ENCODE data around the gene NFIA.
"Not testable (repeated sequence)": the region's sequence is repeated elsewhere in the genome, so short reads cannot be mapped to it uniquely, and the experiment has no call there.

NFIA gene

DNA sequence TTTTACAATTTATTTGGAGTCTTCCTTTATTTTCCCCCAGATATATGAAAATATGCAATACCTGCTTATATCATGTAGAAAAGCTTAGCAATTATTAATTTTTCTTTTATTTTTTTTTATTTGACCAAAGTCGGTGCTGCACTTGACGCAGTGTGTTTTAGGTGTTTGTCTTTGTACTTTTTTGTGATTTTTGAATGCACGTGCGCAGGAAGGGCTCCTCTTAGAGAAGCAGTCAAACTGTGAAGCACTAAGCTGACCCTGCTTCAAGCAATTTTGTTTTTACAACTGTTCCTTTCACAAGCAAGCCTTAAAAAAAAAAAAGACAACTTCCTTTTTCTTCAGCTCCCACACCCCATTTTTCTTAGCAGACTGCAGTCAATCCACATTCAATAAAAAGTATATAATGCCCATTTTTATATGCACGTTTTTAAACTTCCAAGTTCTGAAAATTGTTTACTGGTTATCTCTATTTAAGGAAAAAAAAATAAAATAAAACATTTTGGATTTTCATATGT lies 375.2 kb downstream of the NFIA start:
- DNase-seq (ENCODE audit: low read depth): no peak

- no peak for DNase-seq (ENCODE audit: low read depth)
Measured at GRCh38 chr1:61459345-61459744, 377.0 kb downstream of the NFIA start.

- DNase-seq (ENCODE audit: low read depth): no peak
Measured at GRCh38 chr1:61460191-61460590, 377.8 kb downstream of the NFIA start.

DNA sequence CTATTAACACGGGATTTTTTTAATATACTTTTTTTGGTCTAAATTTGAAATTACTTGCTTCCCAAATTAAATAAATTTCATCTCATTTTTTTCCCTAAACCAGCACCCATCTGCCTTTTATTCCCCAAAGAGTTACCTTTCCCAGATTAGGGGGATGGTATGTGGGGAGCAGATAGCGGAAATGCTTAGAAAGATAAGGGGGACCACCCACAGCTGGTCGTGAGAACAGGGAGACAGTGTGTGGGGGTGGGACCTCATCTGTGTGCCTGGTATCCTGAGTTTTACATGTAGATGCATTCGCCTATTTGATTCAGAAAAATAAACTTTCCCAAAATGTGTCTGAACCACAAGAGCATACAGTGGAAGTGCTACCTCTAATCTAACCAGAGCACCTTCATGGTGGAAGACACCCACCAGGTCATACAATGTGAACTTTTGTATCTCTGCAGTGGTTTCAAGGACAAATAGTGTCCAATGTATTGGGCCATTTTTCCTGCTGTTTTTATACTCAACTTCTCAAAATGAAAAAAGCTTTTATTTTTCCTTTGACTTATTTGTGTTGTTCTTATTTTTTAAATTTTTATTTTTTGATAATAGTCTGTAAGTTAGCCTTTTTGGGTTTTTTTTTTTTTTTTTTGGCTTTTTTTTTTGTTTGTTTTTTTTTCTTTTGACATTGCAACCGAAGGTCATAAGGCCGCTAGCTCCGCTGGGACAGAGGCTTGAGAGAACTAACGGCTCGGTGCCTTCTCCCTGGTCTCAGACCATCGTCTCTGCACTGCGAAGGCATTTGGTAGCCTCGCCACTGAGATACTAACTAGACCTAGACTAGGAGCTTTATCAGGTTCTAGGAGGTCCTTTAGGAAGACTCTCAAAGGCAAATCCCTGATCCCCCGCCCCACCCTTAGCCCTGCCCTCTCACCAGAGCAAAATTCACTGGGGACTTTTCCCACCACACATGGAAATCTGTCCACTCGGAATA lies 379.3 kb downstream of the NFIA start:
- DNase-seq (ENCODE audit: low read depth): no peak

DNA sequence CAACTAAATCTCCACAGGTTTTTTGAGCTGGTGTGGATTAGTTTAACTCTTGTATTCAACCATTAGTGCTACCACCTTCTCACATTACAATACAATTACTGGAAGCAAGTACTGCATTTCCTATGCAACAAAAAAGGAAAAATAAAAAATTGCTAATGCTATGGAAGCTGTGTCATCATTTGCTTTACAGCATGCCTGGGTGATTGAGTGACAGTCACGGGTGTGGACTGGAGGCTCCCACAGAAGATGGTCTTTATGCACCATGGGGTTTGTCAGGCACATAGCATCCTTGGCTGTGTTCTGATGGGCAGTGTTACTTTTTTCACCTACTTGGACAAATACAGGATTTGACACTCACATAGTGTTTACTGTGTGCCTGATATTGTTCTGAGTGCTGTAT lies 380.3 kb downstream of the NFIA start:
- DNase-seq (ENCODE audit: low read depth): no peak

DNA sequence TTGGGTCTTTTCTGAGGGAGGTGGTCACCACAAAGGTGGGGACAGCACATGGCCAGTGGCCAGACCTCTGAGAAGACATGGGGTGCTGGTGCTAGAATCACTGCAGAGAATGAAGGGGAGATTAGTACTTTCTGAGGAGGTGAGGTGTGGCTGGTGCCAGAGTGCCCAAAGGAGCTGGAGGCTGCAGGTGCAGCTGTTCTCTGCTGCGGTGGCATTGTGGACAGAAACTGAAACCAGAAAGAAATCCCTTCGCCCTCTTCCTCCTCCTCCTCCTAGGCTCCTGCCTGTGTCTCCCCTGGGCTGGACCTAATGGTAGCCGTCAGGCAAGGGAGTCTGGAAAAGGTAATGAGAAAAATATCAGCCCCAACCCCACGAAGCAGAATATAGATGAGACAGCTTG lies 380.9 kb downstream of the NFIA start:
- DNase-seq (ENCODE audit: low read depth): no peak

DNA sequence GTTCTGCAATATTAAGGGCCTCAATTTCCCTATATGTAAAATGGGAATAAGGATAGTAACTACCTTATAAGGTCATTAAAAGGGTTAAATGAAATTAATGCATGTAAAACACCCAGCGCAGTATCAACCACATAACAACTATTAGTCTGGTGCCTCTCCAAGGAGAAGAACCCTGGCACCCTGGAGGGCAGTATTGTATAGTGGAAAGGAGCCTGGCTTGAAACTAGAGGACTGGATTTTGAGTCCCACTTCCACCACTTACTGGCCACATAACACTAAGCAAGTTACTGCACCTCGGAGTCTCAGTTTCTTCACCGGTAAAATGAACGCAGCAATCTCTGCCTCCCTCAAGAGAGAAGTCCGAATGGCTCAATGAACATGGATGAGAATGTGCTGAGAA lies 385.5 kb downstream of the NFIA start:
- DNase-seq (ENCODE audit: low read depth): not testable (repeated sequence)

DNA sequence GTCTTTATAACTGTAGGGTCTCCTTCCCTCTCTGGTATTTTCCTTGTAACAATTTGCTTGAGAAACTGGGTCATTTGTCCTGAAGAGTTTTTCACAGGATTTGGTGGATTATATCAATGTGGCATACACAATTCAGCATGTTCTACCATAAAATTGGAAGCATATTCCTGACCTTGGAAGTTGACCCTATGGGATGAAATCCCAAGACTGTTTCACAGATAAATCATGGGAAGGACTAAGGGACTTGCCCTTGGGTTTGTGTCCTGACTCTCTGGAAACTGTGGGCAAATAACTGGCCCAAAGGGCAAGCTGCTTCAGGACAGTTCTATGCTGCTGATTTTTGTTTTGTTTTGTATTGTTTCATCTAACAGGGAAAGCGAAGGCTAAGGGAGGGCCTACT lies 387.0 kb downstream of the NFIA start:
- no peak for DNase-seq (ENCODE audit: low read depth)

DNA sequence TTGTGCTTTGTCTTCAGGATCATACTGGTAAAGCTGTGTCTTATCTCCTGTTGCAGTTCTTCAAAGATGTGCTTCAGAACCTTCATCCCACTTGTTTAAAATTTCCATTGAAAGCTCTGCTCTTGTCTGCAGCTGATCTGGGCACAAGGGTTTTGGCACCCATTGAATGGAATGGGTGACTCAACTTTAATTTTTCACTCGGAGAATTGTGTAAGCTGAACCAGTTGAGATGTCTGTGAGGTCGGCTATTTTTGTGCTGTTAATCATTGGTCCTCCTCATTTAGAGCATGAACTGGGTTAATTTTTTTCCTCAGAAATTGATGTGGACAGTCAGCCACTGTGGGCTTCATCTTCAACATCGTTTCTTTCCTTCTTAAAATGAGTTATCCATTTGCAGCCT lies 390.5 kb downstream of the NFIA start:
- DNase-seq (ENCODE audit: low read depth): peak; percentile 22

DNA sequence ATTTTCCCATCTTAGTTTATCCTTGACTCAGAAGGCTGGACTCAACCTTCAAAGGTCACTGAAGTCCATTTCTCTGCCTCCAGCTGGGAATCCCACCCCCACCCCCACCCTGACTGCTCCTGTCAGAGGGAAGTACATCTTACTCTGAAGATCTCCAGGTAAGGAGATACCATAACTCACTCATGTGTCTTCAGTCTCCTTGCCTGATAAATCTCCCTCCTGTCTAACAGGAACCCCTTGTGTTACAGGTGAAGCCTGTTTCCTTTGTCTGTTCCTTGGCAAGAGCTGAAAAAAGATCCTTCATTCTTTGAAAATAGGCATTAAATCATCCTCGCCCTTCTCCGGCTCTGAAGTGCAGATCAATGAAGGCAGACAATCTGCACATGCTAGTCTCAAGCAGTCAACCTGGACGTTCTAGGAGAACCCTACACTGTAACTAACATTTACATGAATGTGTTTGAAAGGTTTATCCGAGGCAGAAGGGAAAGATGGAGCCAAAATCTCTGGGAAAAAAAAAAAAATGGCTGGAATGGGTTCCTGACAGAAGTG lies 392.0 kb downstream of the NFIA start:
- no peak for DNase-seq (ENCODE audit: low read depth)

DNA sequence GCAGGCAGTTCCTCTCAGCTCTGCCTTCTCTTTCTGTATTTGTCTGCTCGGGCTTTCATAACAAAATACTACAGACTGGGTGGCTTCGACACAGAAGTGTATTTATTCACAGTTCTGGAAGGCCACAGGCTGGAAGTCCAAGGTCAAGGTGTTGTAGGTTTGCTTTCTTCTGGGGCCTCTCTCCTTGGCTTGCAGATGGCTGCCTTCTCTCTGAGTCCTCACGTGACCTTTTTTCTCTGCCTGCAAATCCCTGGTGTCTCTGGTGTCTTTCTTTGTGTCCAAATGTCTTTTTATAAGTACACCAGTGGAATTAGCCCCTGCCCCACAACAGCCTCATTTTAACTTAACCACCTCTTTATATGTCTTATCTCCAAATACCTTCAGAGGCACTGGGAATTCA lies 392.6 kb downstream of the NFIA start:
- DNase-seq (ENCODE audit: low read depth): no peak

DNA sequence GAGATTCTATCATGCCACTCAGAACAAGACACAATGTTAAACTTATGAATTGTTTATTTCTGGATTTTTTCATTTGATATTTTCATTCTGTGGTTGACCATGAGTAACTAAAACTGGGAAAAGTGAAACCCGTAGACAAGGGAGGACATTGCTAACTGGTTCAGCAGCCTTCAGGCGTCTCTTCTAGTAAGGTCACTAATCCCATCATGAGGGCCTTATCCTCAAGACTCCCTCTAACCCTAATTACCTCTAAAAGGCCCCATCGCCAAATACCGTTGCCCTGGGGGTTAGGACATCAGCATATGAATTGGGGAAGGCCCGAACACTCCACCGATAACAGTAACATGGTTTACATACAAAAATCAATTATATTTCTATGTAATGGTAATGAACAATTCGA lies 394.9 kb downstream of the NFIA start:
- no peak for DNase-seq (ENCODE audit: low read depth)

GRCh38 chr1:61480273-61480935 lies 398.0 kb downstream of the NFIA start:
- DNase-seq (ENCODE audit: low read depth): no peak

- DNase-seq (ENCODE audit: low read depth): no peak
Measured at GRCh38 chr1:61481315-61481715, 399.0 kb downstream of the NFIA start.

GRCh38 chr1:61482170-61482734 lies 399.9 kb downstream of the NFIA start:
- no peak for DNase-seq (ENCODE audit: low read depth)

GRCh38 chr1:61486783-61487536 lies 404.6 kb downstream of the NFIA start:
- no peak for DNase-seq (ENCODE audit: low read depth)

DNA sequence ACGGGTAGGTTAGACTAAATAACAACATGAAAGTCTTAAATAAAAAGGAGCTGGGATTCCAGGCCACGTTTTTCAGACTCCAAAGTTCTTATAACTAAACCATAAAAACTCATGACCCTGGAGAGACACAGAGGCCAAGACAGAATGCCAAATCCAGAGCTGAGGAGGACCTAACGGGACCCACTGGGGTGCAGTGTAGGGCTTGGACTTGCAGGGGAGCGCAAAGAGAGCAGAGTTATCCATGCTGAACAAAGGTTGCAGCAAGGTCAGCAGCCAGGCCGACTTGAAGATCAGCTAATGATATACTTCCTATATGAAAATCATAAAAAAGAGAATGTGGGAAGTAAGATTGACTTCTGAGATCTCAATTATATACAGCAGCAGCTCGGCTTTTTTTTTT lies 405.4 kb downstream of the NFIA start:
- no peak for DNase-seq (ENCODE audit: low read depth)

DNA sequence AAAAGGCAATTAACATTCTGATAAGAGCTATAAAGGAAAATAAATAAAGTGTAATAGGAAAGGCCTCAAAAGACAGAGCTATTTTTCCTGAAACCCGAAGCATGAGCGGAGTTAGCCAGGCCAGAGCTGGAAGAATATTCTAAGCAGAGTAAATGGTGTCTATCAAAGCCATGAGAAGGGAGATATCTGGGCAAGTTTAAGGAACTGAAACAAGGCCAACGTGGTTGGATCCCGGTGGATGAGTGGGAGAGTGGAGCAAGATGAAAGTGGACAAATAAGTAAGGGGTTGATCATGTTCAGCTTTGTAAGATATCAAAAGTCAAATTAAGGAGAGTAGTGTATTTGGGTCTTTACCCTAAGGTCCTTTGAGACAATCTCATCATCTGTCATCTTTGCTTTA lies 408.6 kb downstream of the NFIA start:
- no peak for DNase-seq (ENCODE audit: low read depth)

GRCh38 chr1:61491497-61491896 lies 409.1 kb downstream of the NFIA start:
- peak; percentile 20 for DNase-seq (ENCODE audit: low read depth)

DNA sequence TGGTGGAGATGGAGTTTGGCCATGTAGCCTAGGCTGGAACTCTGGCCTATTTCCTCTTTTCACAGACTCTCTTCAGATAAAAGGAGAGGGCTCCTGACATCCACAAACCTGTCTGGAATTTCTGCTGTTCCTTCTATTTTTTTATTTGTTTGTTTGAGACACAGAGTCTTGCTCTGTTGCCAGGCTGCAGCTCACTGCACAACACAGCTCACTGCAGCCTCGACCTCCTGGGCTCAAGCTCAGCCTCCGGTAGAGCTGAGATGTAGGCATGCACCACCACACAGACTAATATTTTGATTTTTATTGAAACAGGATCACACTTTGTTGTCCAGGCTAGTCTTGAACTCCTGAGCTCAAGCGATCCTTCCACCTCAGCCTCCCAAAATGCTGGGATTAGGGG lies 411.6 kb downstream of the NFIA start:
- DNase-seq (ENCODE audit: low read depth): no peak

DNA sequence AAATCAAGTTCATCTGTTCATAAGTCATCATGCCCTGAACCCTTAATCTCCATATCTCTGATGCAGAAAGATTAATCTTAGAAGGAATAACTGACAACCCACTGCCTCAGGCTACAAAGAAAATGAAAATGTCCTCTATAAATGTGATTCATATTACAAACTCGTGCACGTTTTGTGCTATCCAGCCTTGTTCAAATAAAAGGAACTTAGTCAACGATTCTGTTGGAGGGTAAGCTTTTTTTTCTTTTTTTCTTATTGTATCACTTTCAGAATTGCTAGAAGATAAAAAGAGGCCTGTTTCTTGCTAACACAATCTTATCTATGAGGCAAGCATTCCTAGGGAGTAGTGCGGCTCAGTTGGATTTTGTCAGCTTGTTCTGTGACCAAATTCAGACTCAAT lies 414.1 kb downstream of the NFIA start:
- no peak for DNase-seq (ENCODE audit: low read depth)

DNA sequence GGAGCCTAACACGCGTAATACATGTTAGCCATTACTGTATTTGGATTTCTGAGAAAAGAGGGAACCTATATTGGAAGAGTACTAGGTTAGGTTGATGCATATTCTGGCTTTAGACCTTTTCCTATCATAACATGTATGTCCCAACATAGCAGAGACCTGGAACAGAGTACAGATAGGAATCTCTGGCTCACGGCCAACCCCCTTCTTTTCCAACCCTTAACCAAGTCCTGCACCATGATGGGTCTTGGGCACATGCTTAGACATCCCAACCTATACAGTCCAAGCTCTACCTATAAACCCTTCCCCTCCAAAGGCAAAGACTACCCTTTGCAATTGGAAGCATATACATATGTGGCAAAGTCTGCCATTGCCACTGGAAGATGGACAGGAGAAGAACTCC lies 414.7 kb downstream of the NFIA start:
- no peak for DNase-seq (ENCODE audit: low read depth)

Data from GM04503 (cell line).